Ascending aorta (tissue), 2 donors: ENCODE measurements around the gene POLR2L. TPM values are rescaled to one million over a fixed set of nuclear protein-coding genes. Genes with fewer than 3 reads are reported as not detected.

Experiments
- DNase-seq, 2 donors: peaks; one replicate each; pipeline ENCODE4 v3.0.0-alpha.2; 2019; ENCODE audit warnings: low spot score in 2 of 2
- H3K27ac ChIP-seq, 2 donors: fragments of 200-600 bp; sonication (generic); one replicate each; pipeline ENCODE4 v1.5.1; 2016 to 2017; ENCODE audit warnings: mild to moderate bottlenecking in 1 of 2
- H3K27me3 ChIP-seq: fragments of 200-600 bp; sonication (generic); one replicate; pipeline ENCODE4 v1.5.1; 2017
- H3K36me3 ChIP-seq, 2 donors: fragments of 200-600 bp; sonication (generic); one replicate each; pipeline ENCODE4 v1.5.1; 2016
- H3K4me1 ChIP-seq, 2 donors: fragments of 200-600 bp; sonication (generic); one replicate each; pipeline ENCODE4 v1.5.1; 2016 to 2017; ENCODE audit warnings: mild to moderate bottlenecking in 1 of 2
- H3K4me3 ChIP-seq, 2 donors: fragments of 200-600 bp; sonication (generic); one replicate each; pipeline ENCODE4 v1.5.1; 2016 to 2017; ENCODE audit warnings: mild to moderate bottlenecking in 1 of 2
- H3K9me3 ChIP-seq, 2 donors: fragments of 200-600 bp; sonication (generic); one replicate each; pipeline ENCODE4 v1.5.1; 2016
- intact Hi-C: fragments of 100-400 bp; cut with DNase I; formaldehyde crosslinking; loops from one replicate; pipeline ENCODE4 v1.15.1; 2023
- total RNA-seq: library from RNA; depleted of rRNA; stranded (reverse); fragments of >200 nt; gene quantifications from one replicate; pipeline ENCODE4 v1.1.0, GENCODE V29; 2016
- TF ChIP-seq, protein P1 (sequence below), 3 experiments: fragments of 200-600 bp in 2 of 3; fragments of 450-650 bp in 1 of 3; sonication (generic) in 2 of 3; IDR thresholded peaks; one replicate each; pipeline ENCODE4 v1.5.1; 2016 to 2019; ENCODE audit warnings: antibody characterized with exemption in 3 of 3, mild to moderate bottlenecking in 1 of 3, moderate library complexity in 1 of 3

The POLR2L gene
- total RNA-seq, 1 donor from 2014 or later, result 141 TPM

GRCh38 chr11:792535-792821 lies 49.9 kb downstream of the POLR2L start:
- DNase-seq, result no peak
- intact Hi-C loops, result no loop called here
- Histone ChIP-seq H3K36me3 (peaks cover 0 to 3% of the 10 kb centered on the region in 2 donors), H3K27me3 (peaks cover 3% of the 10 kb centered on the region), H3K4me1 (peaks cover 9 to 16% of the 10 kb centered on the region in 2 donors), H3K9me3 (no peaks in the 10 kb centered on the region), H3K27ac (no peak overlapping the region), H3K4me3 (no peak overlapping the region)
- TF ChIP-seq, protein P1, sequence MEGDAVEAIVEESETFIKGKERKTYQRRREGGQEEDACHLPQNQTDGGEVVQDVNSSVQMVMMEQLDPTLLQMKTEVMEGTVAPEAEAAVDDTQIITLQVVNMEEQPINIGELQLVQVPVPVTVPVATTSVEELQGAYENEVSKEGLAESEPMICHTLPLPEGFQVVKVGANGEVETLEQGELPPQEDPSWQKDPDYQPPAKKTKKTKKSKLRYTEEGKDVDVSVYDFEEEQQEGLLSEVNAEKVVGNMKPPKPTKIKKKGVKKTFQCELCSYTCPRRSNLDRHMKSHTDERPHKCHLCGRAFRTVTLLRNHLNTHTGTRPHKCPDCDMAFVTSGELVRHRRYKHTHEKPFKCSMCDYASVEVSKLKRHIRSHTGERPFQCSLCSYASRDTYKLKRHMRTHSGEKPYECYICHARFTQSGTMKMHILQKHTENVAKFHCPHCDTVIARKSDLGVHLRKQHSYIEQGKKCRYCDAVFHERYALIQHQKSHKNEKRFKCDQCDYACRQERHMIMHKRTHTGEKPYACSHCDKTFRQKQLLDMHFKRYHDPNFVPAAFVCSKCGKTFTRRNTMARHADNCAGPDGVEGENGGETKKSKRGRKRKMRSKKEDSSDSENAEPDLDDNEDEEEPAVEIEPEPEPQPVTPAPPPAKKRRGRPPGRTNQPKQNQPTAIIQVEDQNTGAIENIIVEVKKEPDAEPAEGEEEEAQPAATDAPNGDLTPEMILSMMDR (IDR thresholded peaks at IDR 0.05), result no peak

- H3K36me3 ChIP-seq, result peaks cover 0 to 3% of the 10 kb centered on the region in 2 donors
- intact Hi-C loops, result no loop called here
- peaks cover 3% of the 10 kb centered on the region for H3K27me3 ChIP-seq
- TF ChIP-seq, protein P1 (IDR thresholded peaks at IDR 0.05), result no peak
- peaks cover 6 to 12% of the 10 kb centered on the region in 2 donors for H3K4me1 ChIP-seq
- no peak overlapping the region for H3K27ac ChIP-seq
- H3K4me3 ChIP-seq, result no peak overlapping the region
- H3K9me3 ChIP-seq, result no peaks in the 10 kb centered on the region
- no peak for DNase-seq
Measured at GRCh38 chr11:791658-792534, 50.4 kb downstream of the POLR2L start.

- Histone ChIP-seq H3K9me3 (no peaks in the 10 kb centered on the region), H3K27ac (no peak overlapping the region), H3K36me3 (peaks cover 0 to 3% of the 10 kb centered on the region in 2 donors), H3K4me3 (no peak overlapping the region), H3K4me1 (peaks cover 0 to 6% of the 10 kb centered on the region in 2 donors), H3K27me3 (peaks cover 3% of the 10 kb centered on the region)
- no peak for DNase-seq
- intact Hi-C loops, result no loop called here
- TF ChIP-seq, protein P1 (IDR thresholded peaks at IDR 0.05), result no peak
Measured at GRCh38 chr11:790721-791564, 51.4 kb downstream of the POLR2L start.

GRCh38 chr11:789943-790342 lies 52.4 kb downstream of the POLR2L start, which contains the start of gene CEND1:
Gene CEND1 (minus strand): TSS chr11:790090. CDS start chr11:788576, 1,514 bp downstream.
- TF ChIP-seq, protein P1 (IDR thresholded peaks at IDR 0.05), result no peak
- intact Hi-C loops, result no loop called here
- no peak for DNase-seq
- Histone ChIP-seq H3K27ac (no peak within 1 kb of the TSS), H3K9me3 (no peaks in the 10 kb centered on the region), H3K4me3 (peak within 1 kb of the TSS in 1 of 2 donors; percentile 29), H3K27me3 (peaks cover 3% of the 10 kb centered on the region), H3K36me3 (peaks cover 0 to 3% of the 10 kb centered on the region in 2 donors), H3K4me1 (no peaks in the 10 kb centered on the region)

Other genes starting within 250 kb of the POLR2L start
- gene IRF7, start 226.6 kb downstream of the POLR2L start, total RNA-seq, result 44.6 TPM
- gene CDHR5, start 217.6 kb downstream of the POLR2L start, total RNA-seq, result 5.0 TPM
- gene SCT, start 215.3 kb downstream of the POLR2L start, total RNA-seq, result not detected
- not detected for gene DRD4, start 205.3 kb downstream of the POLR2L start, total RNA-seq
- gene DEAF1, start 147.3 kb downstream of the POLR2L start, total RNA-seq, result 60.5 TPM
- gene TMEM80, start 146.7 kb downstream of the POLR2L start, total RNA-seq, result 1.3 TPM
- gene EPS8L2, start 136.3 kb downstream of the POLR2L start, total RNA-seq, result 76.7 TPM
- gene TALDO1, start 95.1 kb downstream of the POLR2L start, total RNA-seq, result 245 TPM
- gene GATD1, start 65.0 kb downstream of the POLR2L start, total RNA-seq, result 12.2 TPM
- not detected for gene CEND1, start 52.4 kb downstream of the POLR2L start, total RNA-seq
- 5.6 TPM for gene SLC25A22, start 44.2 kb downstream of the POLR2L start, total RNA-seq
- gene PIDD1, start 37.3 kb downstream of the POLR2L start, total RNA-seq, result 7.1 TPM
- gene RPLP2, start 32.6 kb downstream of the POLR2L start, total RNA-seq, result 897 TPM
- gene PNPLA2, start 23.6 kb downstream of the POLR2L start, total RNA-seq, result 214 TPM
- 20.5 TPM for gene CRACR2B, start 14.6 kb downstream of the POLR2L start, total RNA-seq
- gene CD151, start 9.6 kb downstream of the POLR2L start, total RNA-seq, result 898 TPM
- gene TSPAN4, start 323 bp upstream of the POLR2L start, total RNA-seq, result 252 TPM
- gene CHID1, start 68.3 kb upstream of the POLR2L start, total RNA-seq, result 69.4 TPM
- 118 TPM for gene AP2A2, start 83.3 kb upstream of the POLR2L start, total RNA-seq
- gene MUC6, start 194.2 kb upstream of the POLR2L start, total RNA-seq, result not detected
- 0.11 TPM for gene MUC2, start 232.3 kb upstream of the POLR2L start, total RNA-seq